Measurements from ENCODE around the gene NFKBIE. TPM values are rescaled to one million over a fixed set of nuclear protein-coding genes. Genes with fewer than 3 reads are reported as not detected.

The NFKBIE gene
- total and polyA plus RNA-seq, 2 of the 13 experiments (the other 11 are each of a cell fraction or from before 2014, with no cell fraction given), result 6.7 to 14.5 TPM

GRCh38 chr6:44237021-44237812, 28.1 kb downstream of the NFKBIE start (continued):
- TF ChIP-seq GPN1 (CRISPR knock-in tag; IDR thresholded peaks at IDR 0.05; ENCODE audit: borderline replicate concordance) (no peak), KLF15 (CRISPR knock-in tag; IDR thresholded peaks at IDR 0.05; ENCODE audit: borderline replicate concordance) (no peak), ZNF230 (CRISPR knock-in tag; IDR thresholded peaks at IDR 0.05) (peak; percentile 49), GZF1 (CRISPR knock-in tag; IDR thresholded peaks at IDR 0.05) (no peak; the same call in none of the 2 replicates), CREM (IDR thresholded peaks at IDR 0.05) (0 out of 2 replicates have a peak, but pooled peaks have one; percentile 37), CREM (CRISPR knock-in tag; IDR thresholded peaks at IDR 0.05) (no peak), NFE2L2 (IDR thresholded peaks at IDR 0.05; ENCODE audit: low read length) (no peak), CHD2 (IDR thresholded peaks at IDR 0.05; ENCODE audit: low read depth, low read length) (no peak), ZC3H13 (CRISPR knock-in tag; IDR thresholded peaks at IDR 0.05) (no peak), EED (CRISPR knock-in tag; IDR thresholded peaks at IDR 0.05) (0 out of 2 replicates have a peak, but pooled peaks have one; percentile 17), CBX2 (IDR thresholded peaks at IDR 0.05; ENCODE audit: low read depth, low read length) (no peak), CBX2 (CRISPR knock-in tag; IDR thresholded peaks at IDR 0.05; ENCODE audit: low read depth) (no peak), ZNF274 (CRISPR knock-in tag; IDR thresholded peaks at IDR 0.05) (no peak), FOXO4 (CRISPR knock-in tag; conservative IDR thresholded peaks at IDR 0.05) (no peak), IRX3 (CRISPR knock-in tag; IDR thresholded peaks at IDR 0.05; ENCODE audit: borderline replicate concordance, low read depth) (0 out of 2 replicates have a peak, but pooled peaks have one; percentile 51), ZGPAT (CRISPR knock-in tag; IDR thresholded peaks at IDR 0.05) (no peak), ZNF768 (CRISPR knock-in tag; IDR thresholded peaks at IDR 0.05) (no peak; the same call in 1 of the 2 replicates), JUNB (CRISPR knock-in tag; IDR thresholded peaks at IDR 0.05; ENCODE audit: borderline replicate concordance) (no peak), RNF2 (conservative IDR thresholded peaks at IDR 0.05; ENCODE audit: low read depth) (no peak; the same call in 1 of the 2 replicates), BORCS8-MEF2B (CRISPR knock-in tag; IDR thresholded peaks at IDR 0.05) (no peak), ZIK1 (CRISPR knock-in tag; IDR thresholded peaks at IDR 0.05; ENCODE audit: borderline replicate concordance, low read depth) (no peak; the same call in 1 of the 2 replicates), STAT5B (CRISPR knock-in tag; IDR thresholded peaks at IDR 0.05) (no peak)
- TF ChIP-seq, protein P1, sequence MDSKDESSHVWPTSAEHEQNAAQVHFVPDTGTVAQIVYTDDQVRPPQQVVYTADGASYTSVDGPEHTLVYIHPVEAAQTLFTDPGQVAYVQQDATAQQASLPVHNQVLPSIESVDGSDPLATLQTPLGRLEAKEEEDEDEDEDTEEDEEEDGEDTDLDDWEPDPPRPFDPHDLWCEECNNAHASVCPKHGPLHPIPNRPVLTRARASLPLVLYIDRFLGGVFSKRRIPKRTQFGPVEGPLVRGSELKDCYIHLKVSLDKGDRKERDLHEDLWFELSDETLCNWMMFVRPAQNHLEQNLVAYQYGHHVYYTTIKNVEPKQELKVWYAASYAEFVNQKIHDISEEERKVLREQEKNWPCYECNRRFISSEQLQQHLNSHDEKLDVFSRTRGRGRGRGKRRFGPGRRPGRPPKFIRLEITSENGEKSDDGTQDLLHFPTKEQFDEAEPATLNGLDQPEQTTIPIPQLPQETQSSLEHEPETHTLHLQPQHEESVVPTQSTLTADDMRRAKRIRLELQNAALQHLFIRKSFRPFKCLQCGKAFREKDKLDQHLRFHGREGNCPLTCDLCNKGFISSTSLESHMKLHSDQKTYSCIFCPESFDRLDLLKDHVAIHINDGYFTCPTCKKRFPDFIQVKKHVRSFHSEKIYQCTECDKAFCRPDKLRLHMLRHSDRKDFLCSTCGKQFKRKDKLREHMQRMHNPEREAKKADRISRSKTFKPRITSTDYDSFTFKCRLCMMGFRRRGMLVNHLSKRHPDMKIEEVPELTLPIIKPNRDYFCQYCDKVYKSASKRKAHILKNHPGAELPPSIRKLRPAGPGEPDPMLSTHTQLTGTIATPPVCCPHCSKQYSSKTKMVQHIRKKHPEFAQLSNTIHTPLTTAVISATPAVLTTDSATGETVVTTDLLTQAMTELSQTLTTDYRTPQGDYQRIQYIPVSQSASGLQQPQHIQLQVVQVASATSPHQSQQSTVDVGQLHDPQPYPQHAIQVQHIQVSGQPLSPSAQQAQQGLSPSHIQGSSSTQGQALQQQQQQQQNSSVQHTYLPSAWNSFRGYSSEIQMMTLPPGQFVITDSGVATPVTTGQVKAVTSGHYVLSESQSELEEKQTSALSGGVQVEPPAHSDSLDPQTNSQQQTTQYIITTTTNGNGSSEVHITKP (CRISPR knock-in tag; IDR thresholded peaks at IDR 0.05; ENCODE audit: low read depth), result peak; percentile 42; the same call in 1 of the 2 replicates
- TF ChIP-seq, protein P2, sequence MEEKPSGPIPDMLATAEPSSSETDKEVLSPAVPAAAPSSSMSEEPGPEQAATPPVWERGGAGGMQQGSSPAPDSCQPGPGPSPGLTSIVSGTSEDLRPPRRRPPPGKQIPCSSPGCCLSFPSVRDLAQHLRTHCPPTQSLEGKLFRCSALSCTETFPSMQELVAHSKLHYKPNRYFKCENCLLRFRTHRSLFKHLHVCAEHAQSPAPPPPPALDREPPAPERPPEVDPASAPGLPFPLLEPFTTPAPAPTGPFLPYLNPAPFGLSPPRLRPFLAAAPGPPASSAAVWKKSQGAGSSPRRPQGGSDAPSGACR (CRISPR knock-in tag; IDR thresholded peaks at IDR 0.05), result no peak

Data from HepG2 (cell line).